Endothelial cell (in vitro differentiated cells): ENCODE results near the gene FRMD4A. TPM values are rescaled to one million over a fixed set of nuclear protein-coding genes. Genes with fewer than 3 reads are reported as not detected.

Experiments
- DNase-seq: peaks from one replicate; pipeline ENCODE4 v3.0.0; 2021; ENCODE audit warnings: low spot score
- H3K27ac Mint-ChIP-seq: one replicate; pipeline ENCODE4 v1.8.0; 2021; ENCODE audit warnings: mixed read lengths, inconsistent platforms; ENCODE audit not compliant: unreplicated experiment
- H3K27me3 Mint-ChIP-seq: one replicate; pipeline ENCODE4 v1.8.0; 2021; ENCODE audit warnings: mild to moderate bottlenecking, moderate library complexity, mixed read lengths, inconsistent platforms; ENCODE audit not compliant: unreplicated experiment
- H3K36me3 Mint-ChIP-seq: one replicate; pipeline ENCODE4 v1.8.0; 2021; ENCODE audit warnings: mild to moderate bottlenecking, low read depth, mixed read lengths, inconsistent platforms; ENCODE audit not compliant: unreplicated experiment
- H3K4me1 Mint-ChIP-seq: one replicate; pipeline ENCODE4 v1.8.0; 2021; ENCODE audit warnings: mild to moderate bottlenecking, mixed read lengths, inconsistent platforms; ENCODE audit not compliant: unreplicated experiment
- H3K4me3 Mint-ChIP-seq: one replicate; pipeline ENCODE4 v1.8.0; 2021; ENCODE audit warnings: mild to moderate bottlenecking, mixed read lengths, inconsistent platforms; ENCODE audit not compliant: unreplicated experiment
- H3K9me3 Mint-ChIP-seq: one replicate; pipeline ENCODE4 v1.8.0; 2021; ENCODE audit warnings: mixed read lengths, inconsistent platforms; ENCODE audit not compliant: unreplicated experiment
- total RNA-seq: library from RNA; stranded (reverse); fragmentation: NEBNext Ultra II Directional; extraction: Animal tissue kit (Norgen Biotek cat#: 25700); gene quantifications from one replicate; pipeline ENCODE4 v1.2.1, GENCODE V29; 2021; ENCODE audit not compliant: unreplicated experiment
- TF ChIP-seq, protein P1 (sequence below): fragments of 200-600 bp; sonication (generic); IDR thresholded peaks from one replicate; pipeline ENCODE4 v1.5.0; 2021; ENCODE audit warnings: antibody characterized with exemption; ENCODE audit not compliant: unreplicated experiment

The FRMD4A gene
- total RNA-seq, 1 donor from 2014 or later: 68.9 TPM

DNA sequence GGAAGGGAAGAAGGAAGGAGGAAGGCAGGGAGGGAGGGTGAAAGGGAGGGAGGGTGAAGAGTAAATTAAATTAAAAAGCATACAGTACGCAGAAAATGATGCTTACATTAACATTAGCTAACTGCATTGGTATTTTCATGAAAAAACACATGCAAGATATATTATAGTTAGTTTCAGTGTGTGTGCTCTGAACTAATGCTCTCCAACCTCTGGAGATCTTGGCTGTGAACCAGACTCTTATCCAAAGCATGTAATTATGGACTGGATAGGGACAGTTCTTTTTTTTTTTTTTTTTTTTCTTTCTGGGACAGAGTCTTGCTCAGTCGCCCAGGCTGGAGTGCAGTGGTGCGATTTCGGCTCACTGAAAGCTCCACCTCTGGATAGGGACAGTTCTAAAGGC lies 357.0 kb downstream of the FRMD4A start:
- Mint-ChIP-seq H3K4me3 (no peak overlapping the region), H3K27me3 (no peaks in the 10 kb centered on the region), H3K27ac (no peak overlapping the region), H3K9me3 (no peaks in the 10 kb centered on the region), H3K4me1 (peaks cover 17% of the 10 kb centered on the region), H3K36me3 (no peaks in the 10 kb centered on the region)
- DNase-seq: no peak
- TF ChIP-seq, protein P1, sequence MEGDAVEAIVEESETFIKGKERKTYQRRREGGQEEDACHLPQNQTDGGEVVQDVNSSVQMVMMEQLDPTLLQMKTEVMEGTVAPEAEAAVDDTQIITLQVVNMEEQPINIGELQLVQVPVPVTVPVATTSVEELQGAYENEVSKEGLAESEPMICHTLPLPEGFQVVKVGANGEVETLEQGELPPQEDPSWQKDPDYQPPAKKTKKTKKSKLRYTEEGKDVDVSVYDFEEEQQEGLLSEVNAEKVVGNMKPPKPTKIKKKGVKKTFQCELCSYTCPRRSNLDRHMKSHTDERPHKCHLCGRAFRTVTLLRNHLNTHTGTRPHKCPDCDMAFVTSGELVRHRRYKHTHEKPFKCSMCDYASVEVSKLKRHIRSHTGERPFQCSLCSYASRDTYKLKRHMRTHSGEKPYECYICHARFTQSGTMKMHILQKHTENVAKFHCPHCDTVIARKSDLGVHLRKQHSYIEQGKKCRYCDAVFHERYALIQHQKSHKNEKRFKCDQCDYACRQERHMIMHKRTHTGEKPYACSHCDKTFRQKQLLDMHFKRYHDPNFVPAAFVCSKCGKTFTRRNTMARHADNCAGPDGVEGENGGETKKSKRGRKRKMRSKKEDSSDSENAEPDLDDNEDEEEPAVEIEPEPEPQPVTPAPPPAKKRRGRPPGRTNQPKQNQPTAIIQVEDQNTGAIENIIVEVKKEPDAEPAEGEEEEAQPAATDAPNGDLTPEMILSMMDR: no peak

DNA sequence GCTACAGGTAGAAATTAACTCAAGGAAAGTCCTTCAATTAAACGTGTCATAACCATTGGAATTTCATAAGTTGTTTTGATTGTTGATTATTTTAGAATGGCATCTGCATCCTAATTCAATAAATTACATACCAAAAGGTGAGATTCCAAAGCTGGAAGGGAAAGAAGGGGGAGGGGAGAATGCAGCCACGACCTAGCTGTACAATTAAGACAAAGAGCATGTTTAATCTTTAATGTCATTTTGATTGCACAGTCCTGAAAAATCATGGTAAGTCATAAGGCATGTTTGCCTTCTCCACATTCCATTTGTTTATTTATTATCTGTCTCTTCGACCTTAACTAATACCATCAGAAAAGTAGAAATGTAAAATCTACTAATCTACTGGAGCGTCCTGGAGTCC lies 358.1 kb downstream of the FRMD4A start:
- no peak overlapping the region for H3K4me3 Mint-ChIP-seq
- TF ChIP-seq, protein P1: no peak
- H3K36me3 Mint-ChIP-seq: no peaks in the 10 kb centered on the region
- no peaks in the 10 kb centered on the region for H3K9me3 Mint-ChIP-seq
- no peak overlapping the region for H3K27ac Mint-ChIP-seq
- H3K4me1 Mint-ChIP-seq: peaks cover 17% of the 10 kb centered on the region
- H3K27me3 Mint-ChIP-seq: no peaks in the 10 kb centered on the region
- DNase-seq: no peak

DNA sequence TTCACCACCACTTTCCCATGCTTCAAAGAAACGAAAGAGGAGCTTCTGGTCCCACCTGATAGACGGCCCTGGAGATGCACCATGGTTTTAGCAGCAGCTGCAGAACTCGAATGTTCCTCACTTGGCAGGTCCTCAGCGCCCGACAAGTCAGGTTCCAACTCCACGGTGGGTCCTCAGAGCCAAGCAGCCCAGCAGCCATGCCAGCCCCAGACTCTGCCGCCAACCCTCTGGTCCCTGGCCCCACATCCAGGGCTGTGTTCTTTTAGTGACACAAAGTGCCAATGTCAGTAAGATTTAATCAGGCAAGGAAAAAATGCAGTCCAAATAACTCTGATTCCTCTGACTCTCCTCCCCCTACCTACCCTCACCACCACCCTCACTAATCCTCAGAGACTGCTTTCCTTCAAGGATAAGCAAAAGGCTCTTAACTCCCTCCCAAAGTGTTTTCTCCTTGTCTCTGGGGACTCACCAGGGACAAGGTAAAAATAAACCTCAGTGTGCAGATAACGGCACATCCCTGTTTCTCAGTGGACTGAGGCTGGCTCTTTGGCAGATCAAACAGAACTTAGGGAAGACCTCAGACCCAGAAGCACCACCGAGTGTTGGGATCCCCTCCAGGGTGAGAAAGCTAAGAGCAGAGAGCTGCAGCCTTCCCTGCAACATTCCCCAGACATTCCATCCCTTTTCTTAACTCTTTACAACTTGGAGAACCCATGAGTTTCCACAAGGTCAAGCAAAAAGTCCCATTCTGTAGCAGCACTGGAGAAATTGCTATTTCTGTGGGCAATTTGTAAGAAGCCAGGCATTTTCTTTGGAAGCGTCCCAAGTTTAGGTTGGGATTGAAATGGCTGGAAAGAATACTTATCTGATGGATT lies 358.9 kb downstream of the FRMD4A start:
- Mint-ChIP-seq H3K4me3 (no peak overlapping the region), H3K36me3 (no peaks in the 10 kb centered on the region), H3K4me1 (peaks cover 17% of the 10 kb centered on the region), H3K9me3 (no peaks in the 10 kb centered on the region), H3K27me3 (no peaks in the 10 kb centered on the region), H3K27ac (peak overlapping the region; percentile 16)
- no peak for DNase-seq
- TF ChIP-seq, protein P1: no peak

DNA sequence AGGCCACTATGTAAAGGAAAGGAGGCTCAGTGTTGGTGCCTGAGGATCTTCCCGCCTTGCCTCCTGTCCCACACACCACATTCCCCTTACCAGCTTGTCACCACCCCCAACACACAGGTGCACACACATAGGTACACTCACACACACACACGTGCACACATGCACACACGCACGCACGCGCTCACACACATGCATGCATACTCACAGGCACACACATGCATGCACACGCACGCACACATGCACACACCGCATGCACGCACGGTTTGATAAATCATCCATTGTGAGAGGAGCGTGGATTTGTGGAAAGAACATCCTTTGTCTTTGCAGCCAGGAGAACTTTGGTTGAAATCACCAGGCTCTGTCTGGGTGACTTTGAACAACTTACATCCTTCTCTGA lies 359.8 kb downstream of the FRMD4A start:
- no peak overlapping the region for H3K4me3 Mint-ChIP-seq
- no peak for DNase-seq
- H3K9me3 Mint-ChIP-seq: no peaks in the 10 kb centered on the region
- H3K4me1 Mint-ChIP-seq: peaks cover 17% of the 10 kb centered on the region
- H3K27ac Mint-ChIP-seq: no peak overlapping the region
- no peaks in the 10 kb centered on the region for H3K27me3 Mint-ChIP-seq
- no peaks in the 10 kb centered on the region for H3K36me3 Mint-ChIP-seq
- TF ChIP-seq, protein P1: no peak

DNA sequence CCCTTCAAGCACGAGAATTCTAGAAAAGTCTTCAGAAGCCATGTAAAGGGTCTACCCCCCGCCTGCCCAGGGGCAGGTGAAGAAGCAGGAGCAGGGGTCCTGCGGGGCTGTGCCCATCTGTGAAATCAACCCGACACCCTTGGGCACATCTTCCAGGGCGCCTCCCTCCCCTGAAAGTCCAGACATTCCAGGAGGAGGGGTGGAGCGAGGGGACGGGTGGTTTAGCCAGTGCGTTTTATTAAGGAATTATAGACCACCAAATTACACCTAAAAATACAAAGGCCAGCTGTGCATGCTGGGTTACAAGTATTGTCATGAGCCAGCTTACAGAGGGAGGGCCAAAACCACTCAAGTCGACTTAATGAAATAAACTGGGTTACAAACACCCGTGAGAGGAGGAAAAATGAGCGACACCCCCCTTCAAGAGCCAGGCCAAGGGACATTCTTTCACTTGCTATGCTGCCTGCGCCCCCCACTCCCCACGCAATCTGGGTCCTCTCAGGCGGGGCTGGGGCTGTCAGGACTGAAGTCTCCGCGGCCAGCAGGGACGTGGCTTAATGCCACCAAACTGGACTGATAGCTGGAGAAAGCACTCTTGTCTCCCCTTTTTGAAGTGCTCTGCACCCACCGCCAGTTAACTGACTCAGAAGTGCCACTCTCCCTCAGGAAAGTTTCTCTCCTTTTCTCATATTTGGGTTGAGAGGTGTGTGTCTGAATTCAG lies 360.3 kb downstream of the FRMD4A start:
- Mint-ChIP-seq H3K4me3 (no peak overlapping the region), H3K36me3 (no peaks in the 10 kb centered on the region), H3K4me1 (peaks cover 17% of the 10 kb centered on the region), H3K27ac (no peak overlapping the region), H3K9me3 (no peaks in the 10 kb centered on the region), H3K27me3 (no peaks in the 10 kb centered on the region)
- TF ChIP-seq, protein P1: no peak
- DNase-seq: no peak
